ENCODE results near the gene HSF5. TPM values are rescaled to one million over a fixed set of nuclear protein-coding genes. Genes with fewer than 3 reads are reported as not detected.

HSF5 gene
- total and polyA plus RNA-seq, 4 donors, result 0.09 to 0.17 TPM; not detected in 2

DNA sequence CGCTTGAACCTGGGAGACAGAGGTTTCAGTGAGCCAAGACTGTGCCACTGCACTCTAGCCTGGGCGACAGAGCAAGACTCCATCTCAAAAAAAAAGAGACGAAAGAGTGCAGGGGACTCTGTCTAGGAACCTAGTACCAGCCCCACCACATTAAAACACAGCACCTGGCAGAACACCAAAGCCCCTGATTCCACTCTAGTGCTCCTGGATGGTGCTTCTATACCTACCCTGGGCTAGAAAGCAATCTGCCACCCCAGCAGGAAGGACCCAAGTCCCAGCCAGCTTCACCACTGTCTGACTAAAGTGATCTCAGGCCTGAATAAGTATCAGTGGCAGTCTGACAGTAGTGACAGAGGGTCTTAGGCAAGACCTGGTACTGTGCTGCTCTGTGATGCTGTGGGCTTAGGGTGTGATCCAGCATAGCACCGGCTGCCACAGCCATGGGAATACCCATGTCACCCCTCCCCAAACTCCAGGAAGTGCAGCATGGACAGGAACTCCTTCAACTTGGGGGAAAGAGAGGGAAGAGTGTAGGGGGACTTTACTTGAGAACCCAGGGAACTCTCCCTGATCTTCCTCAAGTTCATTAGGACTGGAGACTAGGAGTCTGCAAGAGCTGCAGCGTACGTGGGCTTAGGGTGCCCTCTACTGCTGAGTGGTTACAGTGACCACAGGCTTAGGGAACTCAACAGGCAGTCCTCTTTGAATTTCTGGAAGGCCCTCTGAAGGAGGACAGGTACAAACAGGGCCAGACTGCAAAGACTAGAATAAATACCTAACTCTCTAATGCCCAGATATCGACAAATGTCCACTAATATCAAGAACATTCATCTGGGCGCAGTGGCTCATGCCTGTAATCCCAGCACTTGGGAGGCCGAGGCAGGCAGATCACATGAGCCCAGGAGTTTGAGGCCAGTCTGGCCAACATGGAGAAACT, 40.9 kb downstream of the HSF5 start:
- Histone ChIP-seq H3K4me3 (ENCODE audit: low read depth in 1 of 3, low read length in 3 of 3) (no peak overlapping the region), H3K27me3 (ENCODE audit: control insufficient read depth in 4 of 4, insufficient read depth in 4 of 4, low read length in 3 of 4) (no peaks in the 10 kb centered on the region), H3K9me3 (ENCODE audit: control insufficient read depth in 4 of 4, low read length in 3 of 4) (no peaks in the 10 kb centered on the region), H3K27ac (ENCODE audit: low read depth in 1 of 2, low read length in 2 of 2) (no peak overlapping the region), H3K9ac (ENCODE audit: low read depth in 1 of 2, low read length in 2 of 2) (no peak overlapping the region), H3K36me3 (ENCODE audit: control insufficient read depth in 4 of 4, insufficient read depth in 3 of 4, low read depth in 1 of 4, low read length in 3 of 4) (no peaks in the 10 kb centered on the region), H3K4me1 (ENCODE audit: control insufficient read depth in 4 of 4, insufficient read depth in 4 of 4, low read length in 3 of 4) (no peaks in the 10 kb centered on the region)
- TF ChIP-seq FOXA2 (IDR thresholded peaks at IDR 0.05) (no peak), HNF4A (conservative IDR thresholded peaks at IDR 0.05) (no peak), MAX (IDR thresholded peaks at IDR 0.05) (no peak), RAD21 (IDR thresholded peaks at IDR 0.05) (peak; percentile 97 to 99), JUND (IDR thresholded peaks at IDR 0.05) (no peak), YY1 (IDR thresholded peaks at IDR 0.05) (no peak), EGR1 (IDR thresholded peaks at IDR 0.05; ENCODE audit: low read depth in 2 of 2) (no peak)
- TF ChIP-seq, protein P1, sequence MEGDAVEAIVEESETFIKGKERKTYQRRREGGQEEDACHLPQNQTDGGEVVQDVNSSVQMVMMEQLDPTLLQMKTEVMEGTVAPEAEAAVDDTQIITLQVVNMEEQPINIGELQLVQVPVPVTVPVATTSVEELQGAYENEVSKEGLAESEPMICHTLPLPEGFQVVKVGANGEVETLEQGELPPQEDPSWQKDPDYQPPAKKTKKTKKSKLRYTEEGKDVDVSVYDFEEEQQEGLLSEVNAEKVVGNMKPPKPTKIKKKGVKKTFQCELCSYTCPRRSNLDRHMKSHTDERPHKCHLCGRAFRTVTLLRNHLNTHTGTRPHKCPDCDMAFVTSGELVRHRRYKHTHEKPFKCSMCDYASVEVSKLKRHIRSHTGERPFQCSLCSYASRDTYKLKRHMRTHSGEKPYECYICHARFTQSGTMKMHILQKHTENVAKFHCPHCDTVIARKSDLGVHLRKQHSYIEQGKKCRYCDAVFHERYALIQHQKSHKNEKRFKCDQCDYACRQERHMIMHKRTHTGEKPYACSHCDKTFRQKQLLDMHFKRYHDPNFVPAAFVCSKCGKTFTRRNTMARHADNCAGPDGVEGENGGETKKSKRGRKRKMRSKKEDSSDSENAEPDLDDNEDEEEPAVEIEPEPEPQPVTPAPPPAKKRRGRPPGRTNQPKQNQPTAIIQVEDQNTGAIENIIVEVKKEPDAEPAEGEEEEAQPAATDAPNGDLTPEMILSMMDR (IDR thresholded peaks at IDR 0.05; ENCODE audit: low read depth, low read length, missing input control), result peak; percentile 90
- TF ChIP-seq, protein P2, sequence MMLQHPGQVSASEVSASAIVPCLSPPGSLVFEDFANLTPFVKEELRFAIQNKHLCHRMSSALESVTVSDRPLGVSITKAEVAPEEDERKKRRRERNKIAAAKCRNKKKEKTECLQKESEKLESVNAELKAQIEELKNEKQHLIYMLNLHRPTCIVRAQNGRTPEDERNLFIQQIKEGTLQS (IDR thresholded peaks at IDR 0.05), result no peak
- peak; percentile 74 for DNase-seq (ENCODE audit: low spot score)
- 70% methylated on average over 9 of the region's 9 CpGs for WGBS

GRCh38 chr17:58446086-58446485, 42.1 kb downstream of the HSF5 start:
- 84% methylated on average over 6 of the region's 6 CpGs for WGBS
- no peak overlapping the region for H3K4me3 ChIP-seq (ENCODE audit: low read depth in 1 of 3, low read length in 3 of 3)
- H3K27ac ChIP-seq (ENCODE audit: low read depth in 1 of 2, low read length in 2 of 2), result no peak overlapping the region
- no peaks in the 10 kb centered on the region for H3K27me3 ChIP-seq (ENCODE audit: control insufficient read depth in 4 of 4, insufficient read depth in 4 of 4, low read length in 3 of 4)
- no peaks in the 10 kb centered on the region for H3K36me3 ChIP-seq (ENCODE audit: control insufficient read depth in 4 of 4, insufficient read depth in 3 of 4, low read depth in 1 of 4, low read length in 3 of 4)
- no peaks in the 10 kb centered on the region for H3K9me3 ChIP-seq (ENCODE audit: control insufficient read depth in 4 of 4, low read length in 3 of 4)
- TF ChIP-seq FOXA1 (IDR thresholded peaks at IDR 0.05) (no peak), HNF4G (IDR thresholded peaks at IDR 0.05) (no peak), GABPA (IDR thresholded peaks at IDR 0.05 in 1 of 2, conservative IDR thresholded peaks at IDR 0.05 in 1 of 2) (no peak), ZBTB33 (IDR thresholded peaks at IDR 0.05) (no peak), NR2F2 (IDR thresholded peaks at IDR 0.05) (no peak), TAF1 (conservative IDR thresholded peaks at IDR 0.05) (no peak)
- TF ChIP-seq, protein P3, sequence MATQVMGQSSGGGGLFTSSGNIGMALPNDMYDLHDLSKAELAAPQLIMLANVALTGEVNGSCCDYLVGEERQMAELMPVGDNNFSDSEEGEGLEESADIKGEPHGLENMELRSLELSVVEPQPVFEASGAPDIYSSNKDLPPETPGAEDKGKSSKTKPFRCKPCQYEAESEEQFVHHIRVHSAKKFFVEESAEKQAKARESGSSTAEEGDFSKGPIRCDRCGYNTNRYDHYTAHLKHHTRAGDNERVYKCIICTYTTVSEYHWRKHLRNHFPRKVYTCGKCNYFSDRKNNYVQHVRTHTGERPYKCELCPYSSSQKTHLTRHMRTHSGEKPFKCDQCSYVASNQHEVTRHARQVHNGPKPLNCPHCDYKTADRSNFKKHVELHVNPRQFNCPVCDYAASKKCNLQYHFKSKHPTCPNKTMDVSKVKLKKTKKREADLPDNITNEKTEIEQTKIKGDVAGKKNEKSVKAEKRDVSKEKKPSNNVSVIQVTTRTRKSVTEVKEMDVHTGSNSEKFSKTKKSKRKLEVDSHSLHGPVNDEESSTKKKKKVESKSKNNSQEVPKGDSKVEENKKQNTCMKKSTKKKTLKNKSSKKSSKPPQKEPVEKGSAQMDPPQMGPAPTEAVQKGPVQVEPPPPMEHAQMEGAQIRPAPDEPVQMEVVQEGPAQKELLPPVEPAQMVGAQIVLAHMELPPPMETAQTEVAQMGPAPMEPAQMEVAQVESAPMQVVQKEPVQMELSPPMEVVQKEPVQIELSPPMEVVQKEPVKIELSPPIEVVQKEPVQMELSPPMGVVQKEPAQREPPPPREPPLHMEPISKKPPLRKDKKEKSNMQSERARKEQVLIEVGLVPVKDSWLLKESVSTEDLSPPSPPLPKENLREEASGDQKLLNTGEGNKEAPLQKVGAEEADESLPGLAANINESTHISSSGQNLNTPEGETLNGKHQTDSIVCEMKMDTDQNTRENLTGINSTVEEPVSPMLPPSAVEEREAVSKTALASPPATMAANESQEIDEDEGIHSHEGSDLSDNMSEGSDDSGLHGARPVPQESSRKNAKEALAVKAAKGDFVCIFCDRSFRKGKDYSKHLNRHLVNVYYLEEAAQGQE (IDR thresholded peaks at IDR 0.05), result no peak
- DNase-seq (ENCODE audit: low spot score), result no peak
- H3K4me1 ChIP-seq (ENCODE audit: control insufficient read depth in 4 of 4, insufficient read depth in 4 of 4, low read length in 3 of 4), result no peaks in the 10 kb centered on the region
- H3K9ac ChIP-seq (ENCODE audit: low read depth in 1 of 2, low read length in 2 of 2), result no peak overlapping the region

Data from liver (tissue), 9 donors.